Cerebellar nuclear complex (tissue), 1 donor: ENCODE data around the gene FAM98C.
"Not testable (repeated sequence)": the region's sequence is repeated elsewhere in the genome, so short reads cannot be mapped to it uniquely, and the experiment has no call there.

Experiments
- DNase-seq, 2 experiments: peaks; one replicate each; lab custom pipeline; 2025; lab: John Stamatoyannopoulos, UW

FAM98C gene

DNA sequence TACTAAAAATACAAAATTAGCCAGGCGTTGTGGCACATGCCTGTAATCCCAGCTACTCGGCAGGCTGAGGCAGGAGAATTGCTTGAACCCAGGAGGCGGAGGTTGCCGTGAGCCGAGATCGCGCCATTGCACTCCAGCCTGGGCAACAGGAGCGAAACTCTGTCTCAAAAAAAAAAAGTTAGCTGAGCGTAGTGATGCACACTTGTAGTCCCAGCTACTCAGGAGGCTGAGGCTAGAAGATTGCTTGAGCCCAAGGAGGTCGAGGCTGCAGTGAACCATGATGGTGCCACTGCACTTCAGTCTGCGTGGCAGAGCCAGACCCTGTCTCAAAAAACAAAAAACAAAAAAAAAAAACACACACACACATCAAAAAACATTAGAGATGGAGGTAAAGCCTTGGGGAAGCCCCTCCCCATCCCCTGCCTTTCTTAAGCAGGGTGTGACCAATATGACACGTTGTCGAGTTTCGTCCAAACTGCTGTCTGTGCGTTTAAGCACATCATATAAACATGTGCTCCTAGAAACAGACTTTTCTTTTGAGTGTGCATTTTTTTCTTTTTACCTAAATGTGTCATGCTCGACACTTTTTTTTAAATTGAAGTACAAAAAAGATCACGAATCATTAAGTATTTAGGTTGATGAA, 24.3 kb downstream of the FAM98C start:
- not testable (repeated sequence) for DNase-seq

DNA sequence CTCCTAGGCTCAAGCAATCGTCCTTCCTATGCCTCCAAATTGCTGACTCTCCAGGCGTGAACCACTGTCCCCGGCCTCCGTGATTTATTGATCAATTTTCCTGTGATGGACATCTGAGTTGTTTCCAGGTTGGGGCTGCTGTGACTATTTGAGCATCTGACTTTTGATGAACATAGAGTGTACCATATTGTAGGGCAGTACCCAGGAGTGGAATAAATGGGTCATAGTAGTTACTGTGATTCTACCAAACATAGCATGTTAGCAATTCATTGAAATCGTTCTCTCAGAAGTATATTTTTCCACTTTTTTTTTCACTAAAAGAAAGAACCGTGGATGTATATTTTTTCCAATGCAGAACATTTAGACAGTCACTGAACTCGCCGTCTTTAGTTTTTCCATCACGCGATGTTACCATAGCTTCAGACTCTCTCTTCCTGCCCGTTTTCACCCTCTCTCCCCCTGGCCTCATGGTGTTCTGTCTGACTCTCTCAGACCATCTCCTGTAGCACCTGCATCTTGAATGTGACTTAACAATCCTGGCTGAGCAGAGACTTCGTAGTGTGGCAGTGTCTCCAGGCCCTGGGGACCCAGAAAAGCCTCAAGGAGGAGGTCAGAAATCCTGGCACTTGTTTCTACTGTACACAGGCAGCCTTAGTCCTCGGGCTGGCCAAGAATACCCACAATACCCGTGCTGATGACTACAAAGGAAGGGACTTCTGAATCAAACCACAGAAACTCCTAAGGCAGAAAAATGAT, 26.3 kb downstream of the FAM98C start:
- DNase-seq, result no peak

DNA sequence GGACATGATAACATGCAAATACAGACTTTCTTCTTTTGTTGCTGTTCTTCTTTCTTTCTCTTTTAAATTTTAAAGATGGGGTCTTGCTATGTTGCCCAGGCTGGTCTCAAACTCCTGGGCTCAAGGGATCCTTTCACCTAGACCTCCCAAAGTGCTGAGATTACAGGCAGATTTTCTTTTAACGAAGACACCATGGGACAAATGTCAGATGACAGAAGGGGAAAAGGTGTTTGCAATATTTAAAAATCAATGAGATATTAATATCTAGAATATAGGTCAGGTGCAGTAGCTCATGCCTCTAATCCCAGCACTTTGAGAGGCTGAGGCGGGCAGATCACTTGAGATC, 26.9 kb downstream of the FAM98C start:
- DNase-seq, result no peak

DNA sequence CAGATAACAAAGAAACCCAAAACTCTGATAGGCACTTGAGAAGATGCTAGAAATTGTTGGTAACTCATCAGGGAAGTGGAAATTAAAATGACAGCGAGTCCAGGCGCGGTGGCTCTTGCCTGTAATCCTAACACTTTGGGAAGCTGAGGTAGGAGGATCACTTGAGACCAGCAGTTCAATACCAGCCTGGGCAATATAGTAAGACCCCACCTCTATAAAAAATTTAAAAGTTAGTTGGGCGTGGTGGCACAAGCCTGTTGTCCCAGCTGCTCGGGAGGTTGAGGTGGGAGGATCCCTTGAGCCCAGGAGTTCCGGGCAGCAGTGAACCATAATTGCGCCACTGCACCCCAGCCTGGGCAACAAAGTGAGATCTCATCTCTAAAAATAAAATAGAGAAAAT, 28.0 kb downstream of the FAM98C start:
- DNase-seq, result no peak

DNA sequence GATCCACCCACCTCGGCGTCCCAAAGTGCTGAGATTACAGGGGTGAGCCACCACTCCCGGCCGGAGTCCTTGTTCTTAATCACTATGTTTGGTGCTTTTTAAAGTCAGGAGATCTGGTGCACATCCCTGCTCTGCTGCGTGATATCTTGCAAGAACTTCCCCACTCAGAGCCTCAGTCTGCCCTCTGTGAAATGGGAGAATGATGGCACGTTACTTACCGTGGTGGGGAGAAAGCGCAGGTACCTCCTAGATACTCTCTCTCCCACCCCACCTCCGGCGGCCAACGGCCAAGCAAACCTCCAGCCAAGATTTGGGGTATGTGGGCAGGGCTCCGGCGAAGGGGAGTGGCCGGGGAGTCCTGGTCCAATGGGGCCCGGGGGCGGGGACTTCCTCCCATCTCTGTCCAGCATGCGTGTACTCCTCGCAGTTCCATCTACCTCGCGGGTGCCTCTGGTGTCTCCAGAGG, 30.4 kb downstream of the FAM98C start, which contains the start of gene RYR1:
RYR1 (plus strand) TSS at position 424 of the 466 bp plus-strand sequence. CDS start 139 bp downstream, outside the sequence.
- DNase-seq, result no peak

DNA sequence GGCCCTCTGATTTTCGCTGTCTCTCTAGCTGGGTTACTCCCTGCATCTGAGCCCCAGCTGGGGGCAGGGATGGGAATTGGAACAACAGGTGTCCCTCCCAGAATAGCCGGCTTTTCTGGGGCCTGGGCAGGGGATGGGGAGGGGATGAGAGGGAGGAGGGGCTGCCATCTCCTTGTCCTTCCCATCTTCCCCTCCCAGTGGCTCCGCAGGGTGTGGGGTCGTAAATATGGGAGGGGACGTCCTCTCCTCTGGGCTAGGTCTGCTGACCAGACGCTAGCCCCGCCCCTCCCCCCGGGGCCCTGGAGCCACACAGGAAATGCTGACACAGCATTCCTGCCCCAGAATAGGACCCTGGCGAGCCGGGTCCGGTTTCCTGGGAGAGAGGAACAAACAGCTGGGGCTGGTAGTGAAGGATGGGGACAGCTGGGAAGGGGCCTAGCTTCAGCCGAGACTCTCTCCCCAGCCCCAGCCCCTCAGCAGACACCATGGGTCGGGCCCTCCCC, 31.7 kb downstream of the FAM98C start:
- no peak for DNase-seq

DNA sequence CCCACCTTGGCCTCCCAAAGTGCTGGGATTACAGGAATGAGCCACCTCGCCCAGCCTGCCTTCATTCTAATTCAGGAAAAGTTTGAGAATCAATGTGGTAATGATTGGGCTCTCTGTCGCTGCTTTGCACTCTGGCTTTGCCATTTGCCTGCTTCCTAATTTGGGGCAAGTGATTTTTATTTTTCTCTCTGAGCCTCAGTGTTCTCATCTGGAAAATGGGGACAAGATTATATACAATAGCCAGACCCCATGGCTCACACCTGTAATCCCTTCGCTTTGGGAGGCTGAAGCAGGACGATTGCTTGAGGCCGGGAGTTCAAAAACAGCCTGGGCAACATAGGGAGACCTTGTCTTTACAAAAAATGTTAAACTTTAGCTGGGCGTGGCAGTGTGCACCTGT, 34.4 kb downstream of the FAM98C start:
- DNase-seq, result no peak

DNA sequence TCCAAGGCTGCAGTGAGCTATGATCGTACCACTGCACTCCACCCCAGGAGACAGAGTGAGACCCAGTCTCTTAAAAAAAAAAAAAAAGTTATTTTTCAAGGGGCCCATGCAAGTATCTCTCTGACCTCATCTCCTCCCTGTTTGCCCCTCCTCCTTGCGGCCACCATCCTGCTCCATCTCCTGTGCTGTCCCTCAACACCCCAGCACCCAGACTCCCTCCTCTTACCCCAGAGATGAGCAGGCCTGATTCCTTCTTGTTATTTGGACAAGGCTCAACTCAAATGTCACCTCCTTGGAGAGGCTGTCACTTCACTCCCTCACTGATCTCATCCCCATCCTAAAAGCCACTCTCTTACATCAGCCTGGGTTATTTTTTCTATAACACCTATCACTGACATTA, 35.0 kb downstream of the FAM98C start:
- DNase-seq, result no peak

DNA sequence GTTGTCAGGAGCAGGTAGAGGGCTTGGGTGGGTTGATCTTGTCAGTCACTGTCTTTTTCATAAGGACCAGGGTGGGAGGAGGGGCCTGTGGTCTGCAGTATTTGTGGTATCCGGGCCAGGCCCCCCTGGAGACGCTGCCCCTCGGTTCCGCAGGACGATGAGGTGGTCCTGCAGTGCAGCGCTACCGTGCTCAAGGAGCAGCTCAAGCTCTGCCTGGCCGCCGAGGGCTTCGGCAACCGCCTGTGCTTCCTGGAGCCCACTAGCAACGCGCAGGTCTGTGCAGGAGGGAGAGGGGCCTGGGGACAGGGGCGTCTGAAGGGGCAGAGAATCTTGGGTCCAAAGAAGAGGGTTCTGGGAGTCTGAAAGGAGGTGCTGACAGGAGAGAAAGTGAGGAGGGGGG, 37.7 kb downstream of the FAM98C start:
- no peak for DNase-seq

DNA sequence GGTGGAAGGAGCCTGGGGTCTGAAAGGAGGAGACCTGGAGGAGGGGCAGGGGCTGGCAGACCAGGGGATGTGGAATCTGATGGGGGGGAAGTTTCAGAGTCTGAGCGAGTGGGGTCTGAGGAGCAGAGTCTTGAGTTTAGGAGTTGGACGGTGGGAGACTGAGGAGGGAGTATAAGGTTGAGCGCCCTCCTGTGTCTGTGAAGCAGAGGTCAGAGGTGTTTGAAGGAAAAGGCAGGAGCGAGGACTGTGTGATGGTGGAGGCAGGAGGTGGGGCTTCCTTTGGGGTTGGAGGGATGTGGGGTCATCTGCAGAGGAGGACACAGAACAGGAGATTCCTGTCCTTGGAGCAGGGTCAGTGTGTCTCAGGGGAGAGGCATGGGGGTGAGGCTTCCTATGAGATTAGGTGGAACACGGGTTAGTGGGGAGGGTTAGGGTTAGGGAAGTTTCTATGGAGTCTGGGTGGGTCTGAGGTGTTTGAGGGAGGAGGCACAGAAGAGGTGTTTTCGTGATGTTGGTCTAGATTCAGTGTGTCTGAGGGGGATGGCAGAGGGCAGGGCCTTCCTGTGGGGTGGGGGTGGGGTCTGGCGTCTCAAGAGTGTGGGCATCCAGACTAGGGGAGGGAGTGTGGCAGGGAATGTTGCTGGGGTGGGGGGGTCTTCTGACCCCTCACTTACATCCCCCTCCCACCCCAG, 38.9 kb downstream of the FAM98C start:
- DNase-seq, result no peak

DNA sequence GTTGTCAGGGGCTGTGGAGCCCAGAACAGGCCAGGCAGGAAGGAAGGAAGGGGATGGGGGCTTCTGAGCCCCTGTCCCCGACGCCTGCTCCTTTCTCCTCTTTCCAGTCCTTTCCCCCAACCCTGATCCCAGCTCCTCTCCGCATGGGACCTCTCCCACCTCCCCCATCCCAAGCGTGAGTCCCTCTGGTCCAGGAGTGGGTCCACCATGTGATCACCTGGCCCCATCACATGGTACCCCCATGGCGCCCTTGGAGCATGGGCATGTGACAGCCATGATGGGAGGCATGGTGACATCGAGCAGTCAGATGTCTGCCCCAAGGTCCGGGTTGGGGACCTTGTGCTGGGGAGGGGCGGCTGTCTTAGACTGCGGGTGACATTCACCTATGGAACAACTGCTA, 39.8 kb downstream of the FAM98C start:
- DNase-seq, result no peak

DNA sequence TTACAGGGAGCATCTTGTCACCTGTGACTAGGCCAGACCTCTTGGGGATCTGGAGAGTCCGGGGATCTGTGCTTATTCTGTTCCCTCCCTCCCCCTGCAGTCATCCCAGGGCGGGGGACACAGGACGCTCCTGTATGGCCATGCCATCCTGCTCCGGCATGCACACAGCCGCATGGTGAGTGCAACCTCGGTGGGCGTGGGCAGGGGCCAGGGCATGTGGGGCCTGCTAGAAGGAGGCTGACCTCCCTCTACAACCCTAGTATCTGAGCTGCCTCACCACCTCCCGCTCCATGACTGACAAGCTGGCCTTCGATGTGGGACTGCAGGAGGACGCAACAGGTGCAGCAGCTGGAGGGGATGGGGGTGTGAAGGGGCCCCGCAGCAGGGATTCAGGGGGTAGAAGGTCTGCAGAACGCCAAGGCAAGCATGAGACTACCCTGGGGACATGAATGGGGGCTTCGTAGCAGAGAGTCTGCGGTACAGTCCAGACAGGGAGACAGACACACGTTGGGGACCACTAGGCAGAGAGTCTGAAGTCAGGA, 40.6 kb downstream of the FAM98C start:
- DNase-seq, result no peak

DNA sequence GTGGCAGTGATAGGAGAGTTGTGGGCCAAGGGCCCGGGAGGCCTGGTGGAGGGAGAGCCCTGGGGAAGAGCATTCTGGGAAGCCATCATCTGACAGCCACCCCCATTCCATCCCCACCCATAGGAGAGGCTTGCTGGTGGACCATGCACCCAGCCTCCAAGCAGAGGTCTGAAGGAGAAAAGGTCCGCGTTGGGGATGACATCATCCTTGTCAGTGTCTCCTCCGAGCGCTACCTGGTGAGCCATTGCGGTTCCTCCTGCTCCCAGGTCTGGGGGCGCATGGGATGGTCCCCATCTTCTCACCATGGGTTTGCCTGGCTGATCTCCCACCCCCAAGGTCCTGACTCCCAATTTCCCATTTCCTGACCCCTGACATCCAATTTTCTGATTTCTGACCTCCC, 41.1 kb downstream of the FAM98C start:
- DNase-seq, result no peak

DNA sequence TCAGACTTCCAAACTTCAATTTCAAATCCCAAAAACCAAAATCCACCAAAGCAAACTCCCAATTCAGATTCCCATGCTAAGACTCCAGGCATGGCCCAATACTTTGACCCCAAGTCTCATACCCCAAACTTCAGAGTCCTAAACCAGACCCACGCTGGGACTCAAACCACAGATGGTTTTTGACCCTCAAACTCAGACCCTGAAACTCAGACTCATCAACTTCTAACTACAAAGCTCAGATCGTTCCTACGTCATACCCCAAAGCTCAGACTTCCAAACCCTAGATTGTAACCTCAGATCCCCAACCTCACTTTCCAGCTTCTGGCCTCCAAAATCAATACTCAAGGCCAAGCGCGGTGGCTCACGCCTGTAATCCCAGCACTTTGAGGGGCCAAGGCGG, 42.5 kb downstream of the FAM98C start:
- no peak for DNase-seq

DNA sequence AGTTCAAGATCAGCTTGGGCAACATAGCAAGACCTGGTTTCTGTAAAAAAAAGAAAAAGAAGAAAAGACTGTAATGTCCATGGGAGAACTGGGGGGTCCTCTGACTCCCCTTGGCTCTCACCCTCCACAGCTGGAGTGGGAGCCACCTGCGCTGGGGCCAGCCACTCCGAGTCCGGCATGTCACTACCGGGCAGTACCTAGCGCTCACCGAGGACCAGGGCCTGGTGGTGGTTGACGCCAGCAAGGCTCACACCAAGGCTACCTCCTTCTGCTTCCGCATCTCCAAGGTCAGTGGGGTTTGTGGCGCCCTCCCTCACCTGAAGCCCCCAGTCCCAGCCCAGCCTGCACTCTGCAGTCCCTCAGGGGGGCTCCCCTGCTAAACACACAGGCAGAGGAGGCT, 45.3 kb downstream of the FAM98C start:
- DNase-seq, result no peak

DNA sequence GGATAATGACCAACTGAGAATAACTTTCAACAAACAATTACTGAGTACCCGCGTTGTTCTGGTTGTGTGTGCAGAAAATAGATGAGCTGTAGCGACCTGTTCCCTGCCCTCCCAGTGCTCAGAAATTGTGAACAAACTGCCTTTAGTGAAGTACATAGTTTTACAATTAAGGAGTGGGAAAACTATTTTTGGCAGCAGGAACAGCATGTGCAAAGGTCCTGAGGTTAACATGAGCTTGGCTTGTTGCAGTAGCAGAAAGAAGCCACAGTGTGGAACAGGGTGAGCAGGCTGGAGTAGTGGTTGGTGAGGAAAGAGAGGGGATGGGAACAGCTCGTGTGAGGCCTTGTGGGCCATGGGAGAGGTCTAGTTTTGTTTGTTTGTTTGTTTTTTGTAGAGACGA, 46.6 kb downstream of the FAM98C start:
- no peak for DNase-seq

DNA sequence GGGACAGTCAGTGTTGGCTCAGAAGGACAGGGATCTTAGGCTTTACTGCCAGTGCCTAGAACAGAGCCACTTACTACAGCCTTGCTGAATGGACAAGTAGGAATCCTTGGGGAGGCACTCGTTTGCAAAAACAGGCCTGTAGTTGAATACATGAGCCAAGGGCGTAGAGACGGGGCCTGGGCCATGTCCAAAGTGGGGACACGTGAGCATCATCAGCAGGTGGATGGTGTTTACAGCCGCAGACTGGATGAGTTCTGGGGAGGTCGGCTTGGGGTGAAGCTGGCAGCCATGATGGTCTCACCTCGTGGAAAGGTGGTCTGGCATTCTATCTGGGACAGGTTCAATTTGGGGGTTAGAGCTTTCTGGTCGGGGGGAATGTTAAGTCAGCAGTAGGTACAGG, 48.1 kb downstream of the FAM98C start:
- no peak for DNase-seq

DNA sequence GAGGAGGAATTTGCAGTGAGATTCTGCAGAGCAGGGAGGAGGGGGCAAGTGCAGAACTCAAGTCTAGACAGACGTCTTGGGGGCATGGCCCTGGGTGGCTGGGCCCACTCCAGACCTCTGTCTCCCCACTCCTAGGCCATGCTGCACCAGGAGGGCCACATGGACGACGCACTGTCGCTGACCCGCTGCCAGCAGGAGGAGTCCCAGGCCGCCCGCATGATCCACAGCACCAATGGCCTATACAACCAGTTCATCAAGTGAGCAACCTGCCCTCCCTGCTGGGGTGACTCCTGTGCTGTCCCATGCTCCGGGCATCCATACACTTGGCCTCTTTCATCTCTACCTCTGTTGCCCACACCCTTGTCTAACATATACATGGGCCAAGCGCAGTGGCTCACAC, 48.7 kb downstream of the FAM98C start:
- DNase-seq, result no peak

DNA sequence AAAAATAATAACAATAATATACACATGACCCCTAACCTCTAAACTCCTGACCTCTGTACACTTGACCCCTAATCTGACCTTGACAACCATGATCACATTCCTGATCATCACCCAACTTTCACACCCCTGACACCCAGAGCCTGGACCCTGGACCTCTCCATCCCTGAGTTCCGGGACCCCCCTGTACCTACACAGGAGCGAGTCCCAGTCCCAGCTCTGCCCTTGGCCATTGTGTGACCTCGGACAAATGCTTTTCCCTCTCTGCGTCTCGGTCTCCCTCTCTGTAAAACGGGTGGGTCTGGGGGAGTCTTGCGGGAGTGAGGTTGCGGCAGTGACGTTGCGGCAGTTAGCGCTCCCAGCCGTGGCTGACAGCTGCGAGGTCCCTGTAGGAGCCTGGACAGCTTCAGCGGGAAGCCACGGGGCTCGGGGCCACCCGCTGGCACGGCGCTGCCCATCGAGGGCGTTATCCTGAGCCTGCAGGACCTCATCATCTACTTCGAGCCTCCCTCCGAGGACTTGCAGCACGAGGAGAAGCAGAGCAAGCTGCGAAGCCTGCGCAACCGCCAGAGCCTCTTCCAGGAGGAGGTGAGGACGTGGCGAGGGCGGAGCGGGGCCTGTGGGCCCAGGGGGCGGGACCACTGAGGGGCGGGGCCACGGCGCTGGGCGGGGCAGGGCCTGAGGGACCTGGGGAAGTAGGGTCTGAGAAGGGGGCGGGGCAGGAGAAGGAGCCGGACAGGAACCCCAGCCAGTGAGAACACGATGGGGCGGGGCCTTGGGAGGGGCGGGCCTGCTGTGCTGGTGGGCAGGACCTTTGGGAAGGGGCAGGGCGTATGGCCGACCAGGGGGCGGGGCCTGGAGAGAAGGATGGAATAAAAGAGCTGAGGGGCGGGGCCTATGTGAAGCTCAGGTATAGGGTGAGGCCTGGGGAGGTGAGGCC, 49.8 kb downstream of the FAM98C start:
- no peak for DNase-seq

DNA sequence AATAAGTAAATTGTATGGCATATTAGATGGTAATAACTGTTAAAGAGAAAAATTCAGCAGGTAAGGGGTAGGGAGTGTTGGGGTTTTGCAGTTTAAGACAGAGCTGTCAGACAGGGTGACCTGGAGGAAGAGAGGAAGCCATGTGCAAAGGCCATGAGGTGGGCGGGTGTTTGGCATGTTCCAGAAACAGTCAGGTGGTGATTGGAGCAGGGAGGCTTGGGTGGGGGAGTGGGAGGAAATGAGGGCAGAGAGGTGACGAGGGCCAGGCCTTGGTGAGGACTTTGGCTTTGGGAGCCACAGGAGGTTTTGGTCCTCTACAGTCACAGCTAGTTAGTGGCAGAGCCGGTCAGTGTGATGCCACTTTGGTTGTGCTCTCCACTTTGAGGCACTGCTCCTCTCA, 50.7 kb downstream of the FAM98C start:
- no peak for DNase-seq

DNA sequence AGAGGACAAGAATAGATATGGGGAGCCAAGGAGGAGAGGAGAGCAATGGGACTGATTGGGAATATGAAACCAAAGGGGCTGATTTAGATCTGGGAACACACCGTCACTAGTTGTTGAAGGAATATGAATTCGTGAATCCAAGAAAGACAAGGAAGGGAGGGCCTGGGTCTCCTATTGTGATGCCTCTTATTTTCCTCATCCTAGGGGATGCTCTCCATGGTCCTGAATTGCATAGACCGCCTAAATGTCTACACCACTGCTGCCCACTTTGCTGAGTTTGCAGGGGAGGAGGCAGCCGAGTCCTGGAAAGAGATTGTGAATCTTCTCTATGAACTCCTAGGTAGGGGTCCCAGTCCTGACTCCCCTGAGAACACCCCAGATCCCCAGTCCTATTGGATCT, 52.1 kb downstream of the FAM98C start:
- no peak for DNase-seq

DNA sequence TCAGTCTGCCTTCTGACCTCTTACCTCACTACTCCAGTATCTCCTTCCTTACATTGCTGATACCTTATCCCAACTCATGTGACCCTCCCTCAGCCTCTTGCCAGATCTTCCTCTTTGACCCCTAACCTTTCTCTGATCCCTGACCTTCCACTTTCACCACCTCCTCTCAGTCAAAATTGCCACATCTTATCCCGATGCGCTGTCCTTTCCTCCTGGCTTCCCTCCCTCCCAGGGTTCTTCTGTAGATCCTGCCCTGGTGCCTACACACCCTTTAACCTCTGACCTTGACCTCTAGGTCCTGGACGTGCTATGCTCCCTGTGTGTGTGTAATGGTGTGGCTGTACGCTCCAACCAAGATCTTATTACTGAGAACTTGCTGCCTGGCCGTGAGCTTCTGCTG, 54.3 kb downstream of the FAM98C start:
- DNase-seq, result no peak
